Neural cell (in vitro differentiated cells): ENCODE results near the gene TXNDC15. TPM values are rescaled to one million over a fixed set of nuclear protein-coding genes. Genes with fewer than 3 reads are reported as not detected.

ENCODE experiments used
- H2AFZ ChIP-seq: fragments of 200-600, 300-800 bp; sonication (generic), shearing (Covaris generic); 2 replicates; pipeline ENCODE4 v1.6.0; 2014; ENCODE audit warnings: low read depth, mild to moderate bottlenecking, antibody characterized with exemption, low read length, moderate library complexity
- H3F3A ChIP-seq: fragments of 200-600 bp; shearing (Covaris generic); 2 replicates; pipeline ENCODE4 v1.6.1; 2016; ENCODE audit warnings: mild to moderate bottlenecking, moderate library complexity, mixed read lengths, antibody characterized with exemption, low read length; ENCODE audit not compliant: insufficient read depth, poor library complexity, severe bottlenecking
- H3K27ac ChIP-seq: fragments of 200-600, 300-800 bp; sonication (generic), shearing (Covaris generic); 2 replicates; pipeline ENCODE4 v1.5.1; 2014; ENCODE audit warnings: mild to moderate bottlenecking, low read length, moderate library complexity
- H3K27me3 ChIP-seq: fragments of 300-800, 200-600 bp; sonication (generic), shearing (Covaris generic); 2 replicates; pipeline ENCODE4 v1.6.0; 2014; ENCODE audit warnings: mild to moderate bottlenecking, low read depth, low read length, moderate library complexity; ENCODE audit not compliant: insufficient read depth
- H3K36me3 ChIP-seq: fragments of 300-800, 200-600 bp; sonication (generic), shearing (Covaris generic); 2 replicates; pipeline ENCODE4 v1.5.1; 2014; ENCODE audit warnings: mild to moderate bottlenecking, antibody characterized with exemption, low read length, moderate library complexity; ENCODE audit not compliant: insufficient read depth
- H3K4me2 ChIP-seq: fragments of 300-800, 200-600 bp; sonication (generic), shearing (Covaris generic); 2 replicates; pipeline ENCODE4 v1.6.0; 2014; ENCODE audit warnings: mild to moderate bottlenecking, low read length
- H3K4me3 ChIP-seq: fragments of 300-800, 200-600 bp; sonication (generic), shearing (Covaris generic); 2 replicates; pipeline ENCODE4 v1.5.1; 2014; ENCODE audit warnings: mild to moderate bottlenecking, low read length, moderate library complexity
- H3K79me2 ChIP-seq: fragments of 200-600 bp; shearing (Covaris generic); replicated peaks from 2 replicates; pipeline ENCODE4 v1.6.0; 2014; ENCODE audit warnings: mild to moderate bottlenecking, low read length, moderate library complexity; ENCODE audit not compliant: insufficient read depth
- H3K9ac ChIP-seq: fragments of 300-800, 200-600 bp; sonication (generic), shearing (Covaris generic); 2 replicates; pipeline ENCODE4 v1.6.1; 2016; ENCODE audit warnings: mild to moderate bottlenecking, low read length, mixed read lengths
- H3K9me2 ChIP-seq: fragments of 200-600 bp; shearing (Covaris generic); 2 replicates; pipeline ENCODE4 v1.6.1; 2016; ENCODE audit warnings: mild to moderate bottlenecking, low read length, mixed read lengths; ENCODE audit not compliant: insufficient read depth
- H3K9me3 ChIP-seq: fragments of 200-600, 300-800 bp; sonication (generic), shearing (Covaris generic); 2 replicates; pipeline ENCODE4 v1.6.1; 2016; ENCODE audit warnings: mild to moderate bottlenecking, mixed run types, low read length, moderate library complexity, mixed read lengths
- H4K20me1 ChIP-seq: fragments of 200-600 bp; shearing (Covaris generic); 2 replicates; pipeline ENCODE4 v1.6.1; 2016; ENCODE audit warnings: mild to moderate bottlenecking, mixed run types; ENCODE audit not compliant: insufficient read depth
- EP300 ChIP-seq: fragments of 450-650 bp; conservative IDR thresholded peaks from 2 replicates; pipeline ENCODE4 v1.6.1; 2014; ENCODE audit warnings: antibody characterized with exemption, mild to moderate bottlenecking, moderate library complexity; ENCODE audit not compliant: poor library complexity, severe bottlenecking
- EZH2 ChIP-seq: fragments of 200-600, 300-800 bp; shearing (Covaris generic), sonication (generic); IDR thresholded peaks from 2 replicates; pipeline ENCODE4 v1.6.1; 2014; ENCODE audit warnings: antibody characterized with exemption, low read length, borderline replicate concordance, mild to moderate bottlenecking; ENCODE audit not compliant: insufficient read depth, poor library complexity, severe bottlenecking
- MXI1 ChIP-seq: fragments of 450-650 bp; conservative IDR thresholded peaks from 2 replicates; pipeline ENCODE4 v1.6.1; 2014; ENCODE audit warnings: antibody characterized with exemption, mild to moderate bottlenecking; ENCODE audit not compliant: poor library complexity, severe bottlenecking
- POLR2AphosphoS5 ChIP-seq: IDR thresholded peaks from 2 replicates; pipeline ENCODE4 v1.6.1; 2012
- RAD21 ChIP-seq: fragments of 450-650 bp; conservative IDR thresholded peaks from 2 replicates; pipeline ENCODE4 v1.6.1; 2014; ENCODE audit warnings: antibody characterized with exemption, mild to moderate bottlenecking, moderate library complexity
- REST ChIP-seq: IDR thresholded peaks from 2 replicates; pipeline ENCODE4 v1.6.1; 2012; ENCODE audit warnings: borderline replicate concordance
- SMC3 ChIP-seq: fragments of 450-650 bp; conservative IDR thresholded peaks from 2 replicates; pipeline ENCODE4 v1.6.1; 2014; ENCODE audit warnings: antibody characterized with exemption, mild to moderate bottlenecking, moderate library complexity; ENCODE audit not compliant: poor library complexity
- TAF1 ChIP-seq: IDR thresholded peaks from 2 replicates; pipeline ENCODE4 v1.6.1; 2012; ENCODE audit warnings: low read depth
- polyA plus RNA-seq: library from polyadenylated mRNA; depleted of rRNA; stranded (reverse); fragments of >200 nt; gene quantifications from 2 replicates; pipeline ENCODE4 v1.2.3, GENCODE V29; 2014
- TF ChIP-seq, protein P1 (sequence below): fragments of 450-650 bp; IDR thresholded peaks from 2 replicates; pipeline ENCODE4 v1.5.1; 2014; ENCODE audit warnings: antibody characterized with exemption, mild to moderate bottlenecking, moderate library complexity; ENCODE audit not compliant: poor library complexity, severe bottlenecking

Gene TXNDC15
- polyA plus RNA-seq, 1 donor from 2014 or later = 127 TPM

GRCh38 chr5:134902071-134902801, 28.1 kb downstream of the TXNDC15 start (continued):
- no peak for TF ChIP-seq MXI1

- peak; percentile 63 for TF ChIP-seq RAD21
- TF ChIP-seq POLR2AphosphoS5 = peak; percentile 15
- TF ChIP-seq TAF1 = no peak
- TF ChIP-seq SMC3 = peak; percentile 69
- peak; percentile 43 for TF ChIP-seq EP300
- TF ChIP-seq, protein P1, sequence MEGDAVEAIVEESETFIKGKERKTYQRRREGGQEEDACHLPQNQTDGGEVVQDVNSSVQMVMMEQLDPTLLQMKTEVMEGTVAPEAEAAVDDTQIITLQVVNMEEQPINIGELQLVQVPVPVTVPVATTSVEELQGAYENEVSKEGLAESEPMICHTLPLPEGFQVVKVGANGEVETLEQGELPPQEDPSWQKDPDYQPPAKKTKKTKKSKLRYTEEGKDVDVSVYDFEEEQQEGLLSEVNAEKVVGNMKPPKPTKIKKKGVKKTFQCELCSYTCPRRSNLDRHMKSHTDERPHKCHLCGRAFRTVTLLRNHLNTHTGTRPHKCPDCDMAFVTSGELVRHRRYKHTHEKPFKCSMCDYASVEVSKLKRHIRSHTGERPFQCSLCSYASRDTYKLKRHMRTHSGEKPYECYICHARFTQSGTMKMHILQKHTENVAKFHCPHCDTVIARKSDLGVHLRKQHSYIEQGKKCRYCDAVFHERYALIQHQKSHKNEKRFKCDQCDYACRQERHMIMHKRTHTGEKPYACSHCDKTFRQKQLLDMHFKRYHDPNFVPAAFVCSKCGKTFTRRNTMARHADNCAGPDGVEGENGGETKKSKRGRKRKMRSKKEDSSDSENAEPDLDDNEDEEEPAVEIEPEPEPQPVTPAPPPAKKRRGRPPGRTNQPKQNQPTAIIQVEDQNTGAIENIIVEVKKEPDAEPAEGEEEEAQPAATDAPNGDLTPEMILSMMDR = peak; percentile 96
- TF ChIP-seq MXI1 = peak; percentile 65
- no peak for TF ChIP-seq EZH2
- TF ChIP-seq REST = no peak
- no peaks in the 10 kb centered on the region for H3K79me2 ChIP-seq
- H3K9me3 ChIP-seq = no peaks in the 10 kb centered on the region
- H3K9me2 ChIP-seq = no peaks in the 10 kb centered on the region
- H3K36me3 ChIP-seq = no peaks in the 10 kb centered on the region
- H3F3A ChIP-seq = peaks cover 4% of the 10 kb centered on the region
- H3K27me3 ChIP-seq = no peaks in the 10 kb centered on the region
- H3K9ac ChIP-seq = peak within 1 kb of the TSS; percentile 67
- H2AFZ ChIP-seq = no peak within 1 kb of the TSS
- no peaks in the 10 kb centered on the region for H4K20me1 ChIP-seq
- H3K4me2 ChIP-seq = peak within 1 kb of the TSS; percentile 63
- H3K4me3 ChIP-seq = peak within 1 kb of the TSS; percentile 91
- H3K27ac ChIP-seq = peak within 1 kb of the TSS; percentile 56
Observed at GRCh38 chr5:134904610-134905245, 30.6 kb downstream of the TXNDC15 start, which contains the start of gene PCBD2. Gene PCBD2, plus strand, starts transcription at chr5:134905131. Its CDS starts 9 bp downstream, at chr5:134905140.
